ENCODE results near the gene MFSD12.

MFSD12 gene

GRCh38 chr19:3526507-3527237 lies 30.7 kb downstream of the MFSD12 start:
- no peak overlapping the region for H3K4me3 ChIP-seq (ENCODE audit: low read length)
- peaks cover 8% of the 10 kb centered on the region for H3K79me2 ChIP-seq (ENCODE audit: control insufficient read depth, low read length)
- H3K36me3 ChIP-seq (ENCODE audit: control insufficient read depth, low read length) = peaks cover 37% of the 10 kb centered on the region; the same call in 1 of the 2 replicates
- no peaks in the 10 kb centered on the region for H3F3A ChIP-seq (ENCODE audit: control insufficient read depth, insufficient read depth)
- H3K27ac ChIP-seq (ENCODE audit: low read depth, low read length) = no peak overlapping the region
- no peaks in the 10 kb centered on the region for H3K9me3 ChIP-seq (ENCODE audit: control insufficient read depth, insufficient read depth, low read length)
- no peaks in the 10 kb centered on the region for H4K20me1 ChIP-seq (ENCODE audit: control insufficient read depth, insufficient read depth, low read depth, low read length)
- H3K9me2 ChIP-seq (replicated peaks; ENCODE audit: control insufficient read depth, low read length) = no peaks in the 10 kb centered on the region
- no peaks in the 10 kb centered on the region for H3K4me1 ChIP-seq (ENCODE audit: control insufficient read depth, low read length)
- no peak for TF ChIP-seq EZH2phosphoT487 (IDR thresholded peaks at IDR 0.05; ENCODE audit: borderline replicate concordance, low read length)
- peak; percentile 41 for TF ChIP-seq CTCF (IDR thresholded peaks at IDR 0.05; ENCODE audit: low read depth, low read length, poor library complexity, severe bottlenecking)
- H3K4me2 ChIP-seq (ENCODE audit: low read length) = no peak overlapping the region
- no peaks in the 10 kb centered on the region for H3K27me3 ChIP-seq (ENCODE audit: control insufficient read depth, low read length)

DNA sequence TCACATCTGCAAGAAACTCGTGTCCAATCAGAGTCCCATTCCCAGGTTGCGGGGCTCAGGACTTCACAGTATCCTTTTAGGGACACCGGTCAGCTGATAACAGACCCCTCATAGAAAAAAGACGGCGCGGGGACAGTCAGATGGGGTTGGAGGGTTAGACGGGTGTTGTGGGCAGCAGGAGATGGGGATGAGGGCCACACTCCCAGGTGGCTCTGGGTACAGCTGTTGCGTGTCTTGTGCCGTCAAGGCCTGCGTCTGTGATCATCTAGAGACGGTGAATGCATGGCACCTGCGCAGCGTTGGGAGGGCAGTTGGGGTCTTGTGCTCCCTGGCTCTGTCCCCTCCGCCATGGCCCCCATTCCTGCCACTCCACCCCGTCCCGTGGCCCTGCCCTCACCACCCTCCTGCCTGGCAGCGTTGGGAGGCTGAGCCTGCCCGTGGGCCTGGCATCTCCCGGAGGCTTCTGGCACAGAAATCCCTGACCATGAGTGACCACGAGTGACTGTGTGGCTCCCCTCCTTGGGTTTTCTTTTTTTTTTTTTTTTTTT lies 32.4 kb downstream of the MFSD12 start:
- no peaks in the 10 kb centered on the region for H3K4me1 ChIP-seq (ENCODE audit: control insufficient read depth, low read length)
- no peak overlapping the region for H3K27ac ChIP-seq (ENCODE audit: low read depth, low read length)
- H3F3A ChIP-seq (ENCODE audit: control insufficient read depth, insufficient read depth) = no peaks in the 10 kb centered on the region
- no peaks in the 10 kb centered on the region for H3K27me3 ChIP-seq (ENCODE audit: control insufficient read depth, low read length)
- no peak for TF ChIP-seq CTCF (IDR thresholded peaks at IDR 0.05; ENCODE audit: low read depth, low read length, poor library complexity, severe bottlenecking)
- no peak for TF ChIP-seq EZH2phosphoT487 (IDR thresholded peaks at IDR 0.05; ENCODE audit: borderline replicate concordance, low read length)
- H3K36me3 ChIP-seq (ENCODE audit: control insufficient read depth, low read length) = peaks cover 35% of the 10 kb centered on the region; the same call in 1 of the 2 replicates
- peaks cover 23% of the 10 kb centered on the region for H3K79me2 ChIP-seq (ENCODE audit: control insufficient read depth, low read length)
- H3K9me3 ChIP-seq (ENCODE audit: control insufficient read depth, insufficient read depth, low read length) = no peaks in the 10 kb centered on the region
- peaks cover 3% of the 10 kb centered on the region; the same call in 1 of the 2 replicates for H4K20me1 ChIP-seq (ENCODE audit: control insufficient read depth, insufficient read depth, low read depth, low read length)
- H3K9me2 ChIP-seq (replicated peaks; ENCODE audit: control insufficient read depth, low read length) = no peaks in the 10 kb centered on the region
- no peak overlapping the region for H3K4me3 ChIP-seq (ENCODE audit: low read length)
- no peak overlapping the region for H3K4me2 ChIP-seq (ENCODE audit: low read length)

DNA sequence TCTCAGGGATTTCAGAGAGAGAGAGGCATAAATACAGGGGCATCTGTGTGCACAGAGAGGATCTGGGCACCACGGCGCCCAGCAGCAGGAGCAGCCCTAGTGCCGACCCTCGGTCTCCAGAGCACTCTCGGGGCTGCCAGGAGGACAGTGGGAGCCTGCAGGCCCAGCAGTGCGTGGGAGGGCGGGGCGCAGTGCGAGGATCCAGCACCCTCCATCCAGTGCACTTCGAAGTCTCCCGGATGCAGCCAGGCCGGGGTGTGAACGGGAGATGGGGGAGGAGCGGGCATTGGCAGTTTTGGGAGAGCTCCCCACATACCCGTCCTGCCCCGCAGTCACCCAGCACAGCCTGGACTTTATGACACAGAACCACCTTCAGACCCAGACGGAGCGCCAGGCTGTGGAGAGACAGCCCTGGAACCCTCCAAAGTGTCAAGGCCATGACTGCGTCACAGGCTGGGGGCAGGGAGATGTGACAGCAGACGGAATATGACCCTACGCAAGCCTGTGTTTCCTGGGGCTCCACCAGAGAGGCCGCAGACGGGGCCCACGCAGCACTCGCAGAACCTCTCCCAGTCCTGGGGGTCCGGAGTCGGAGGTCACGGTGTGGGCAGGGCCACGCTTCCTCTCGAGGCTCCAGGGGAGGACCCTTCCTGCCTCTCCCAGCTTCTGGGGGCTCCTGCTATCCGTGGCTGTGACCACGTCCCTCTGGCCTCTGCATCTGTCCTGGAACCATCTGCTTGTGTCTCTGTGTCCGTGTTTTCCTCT lies 33.1 kb downstream of the MFSD12 start:
- Histone ChIP-seq H3K4me3 (ENCODE audit: low read length) (no peak overlapping the region), H3F3A (ENCODE audit: control insufficient read depth, insufficient read depth) (no peaks in the 10 kb centered on the region), H3K79me2 (ENCODE audit: control insufficient read depth, low read length) (peaks cover 30% of the 10 kb centered on the region), H3K9me2 (replicated peaks; ENCODE audit: control insufficient read depth, low read length) (no peaks in the 10 kb centered on the region), H3K4me2 (ENCODE audit: low read length) (no peak overlapping the region), H3K9me3 (ENCODE audit: control insufficient read depth, insufficient read depth, low read length) (no peaks in the 10 kb centered on the region), H3K27me3 (ENCODE audit: control insufficient read depth, low read length) (no peaks in the 10 kb centered on the region), H3K36me3 (ENCODE audit: control insufficient read depth, low read length) (peaks cover 35% of the 10 kb centered on the region; the same call in 1 of the 2 replicates), H3K4me1 (ENCODE audit: control insufficient read depth, low read length) (no peaks in the 10 kb centered on the region), H4K20me1 (ENCODE audit: control insufficient read depth, insufficient read depth, low read depth, low read length) (peaks cover 3% of the 10 kb centered on the region; the same call in 1 of the 2 replicates), H3K27ac (ENCODE audit: low read depth, low read length) (no peak overlapping the region)
- TF ChIP-seq EZH2phosphoT487 (IDR thresholded peaks at IDR 0.05; ENCODE audit: borderline replicate concordance, low read length) = no peak
